Fibroblast of lung (primary cell): ENCODE data around the gene KCNQ2.

Experiments used
- CTCF ChIP-seq, 2 donors: IDR thresholded peaks in 1 of 2; conservative IDR thresholded peaks in 1 of 2; 1 replicate in 1 of 2; 2 replicates in 1 of 2; pipeline ENCODE4 v1.5.1; 2011 to 2012; ENCODE audit warnings: low read length in 2 of 2, control low read depth in 1 of 2, inconsistent platforms in 1 of 2, low read depth in 1 of 2, mild to moderate bottlenecking in 1 of 2
- EZH2 ChIP-seq: IDR thresholded peaks from 2 replicates; pipeline ENCODE4 v1.5.1; 2012; ENCODE audit warnings: low read length, control low read depth, mild to moderate bottlenecking; ENCODE audit errors: missing control alignments

DNA sequence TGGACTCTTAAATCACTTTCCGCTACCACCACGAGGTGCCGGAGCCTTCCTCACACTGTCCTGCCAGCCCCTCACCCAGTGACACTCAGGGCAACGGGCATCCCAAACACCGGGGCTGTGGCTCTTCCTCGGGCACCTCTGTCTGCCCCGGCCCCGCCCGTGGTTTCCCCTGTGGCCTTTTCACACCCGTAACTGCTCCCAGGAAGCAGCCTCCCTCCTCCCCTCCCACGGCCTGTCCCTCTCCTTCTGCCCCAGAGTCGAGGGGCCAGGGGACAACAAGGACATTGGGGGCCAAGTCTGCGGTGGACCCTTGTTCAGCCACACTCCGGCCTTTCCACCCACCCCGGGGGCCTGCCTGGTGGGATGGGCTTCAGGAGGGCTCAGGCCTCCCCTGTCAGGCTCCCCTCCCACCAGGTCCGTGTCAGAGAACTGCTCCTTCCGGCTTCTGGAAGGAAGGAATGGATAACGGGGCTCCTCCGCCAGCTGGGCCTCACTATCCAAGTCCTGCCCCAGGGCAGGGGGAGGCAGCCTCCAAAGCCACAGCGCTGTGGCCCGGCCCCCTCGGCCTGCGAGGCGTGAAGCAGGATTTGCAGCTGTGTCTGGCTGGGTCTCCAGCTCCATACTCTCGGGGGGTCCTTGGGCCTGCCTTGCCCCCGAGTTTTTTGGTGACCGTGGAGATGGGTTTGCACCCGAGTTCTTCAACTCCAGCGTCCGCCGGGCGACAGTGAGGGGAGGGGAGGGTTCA is 56.6 kb downstream of the KCNQ2 start:
- TF ChIP-seq CTCF (conservative IDR thresholded peaks at IDR 0.05 in 1 of 2, IDR thresholded peaks at IDR 0.05 in 1 of 2; ENCODE audit: low read depth in 1 of 2, low read length in 2 of 2), result no peak
- TF ChIP-seq EZH2, result no peak
